ENCODE measurements around the gene PRDX2. TPM values are rescaled to one million over a fixed set of nuclear protein-coding genes. Genes with fewer than 3 reads are reported as not detected.

PRDX2 gene
- total and polyA plus RNA-seq, 2 donors (not counting 3 experiments of a cell fraction or from before 2014, with no cell fraction given): 247 to 492 TPM

GRCh38 chr19:12815088-12815487, 13.5 kb upstream of the PRDX2 start:
- CTCF ChIA-PET: interaction anchor here (1.4 to 7.0 kb wide), 2 partner anchors 32 to 55 kb away, joined by 5 to 30 read pairs; no protein-coding TSS in a partner anchor
- H3K4me2 ChIP-seq (ENCODE audit: insufficient read depth, low read length): no peak overlapping the region
- H4K20me1 ChIP-seq (replicated peaks; ENCODE audit: control insufficient read depth, extremely low read depth, insufficient read depth, low read length): no peaks in the 10 kb centered on the region
- H3K36me3 ChIP-seq (ENCODE audit: control insufficient read depth in 2 of 2, extremely low read depth in 1 of 2, insufficient read depth in 2 of 2, low read length in 2 of 2): no peaks in the 10 kb centered on the region
- BruUV-seq (replicated peaks): no TSS peak
- intact Hi-C loops (cut with micrococcal nuclease) (no loop called here), dilution Hi-C loops (cut with MboI; ENCODE audit: extremely low pct_ligation_motif_present, low sequenced_read_pairs) (no loop called here)
- H3K27ac ChIP-seq (ENCODE audit: insufficient read depth, low read depth, low read length): no peak overlapping the region
- DNase-seq (ENCODE audit: low read depth, low spot score): no peak
- H3K27me3 ChIP-seq (ENCODE audit: control insufficient read depth in 2 of 2, insufficient read depth in 2 of 2, low read length in 2 of 2): no peaks in the 10 kb centered on the region
- H3K9ac ChIP-seq (replicated peaks; ENCODE audit: extremely low read depth, insufficient read depth, low read length): no peak overlapping the region
- no peaks in the 10 kb centered on the region for H3K4me1 ChIP-seq (ENCODE audit: control insufficient read depth, extremely low read depth, insufficient read depth, low read length)
- no peaks in the 10 kb centered on the region for H3K9me1 ChIP-seq (replicated peaks; ENCODE audit: control insufficient read depth, extremely low read depth, insufficient read depth, low read length)
- no peak overlapping the region for H3K4me3 ChIP-seq (replicated peaks in 1 of 3; ENCODE audit: insufficient read depth in 1 of 3, low read depth in 1 of 3, low read length in 3 of 3)
- POLR2A ChIA-PET: no interaction called here
- FAIRE-seq: no peak
- no peak overlapping the region for H2AFZ ChIP-seq (ENCODE audit: low read depth, low read length)
- H3K79me2 ChIP-seq (ENCODE audit: control insufficient read depth, insufficient read depth, low read length): no peaks in the 10 kb centered on the region
- TF ChIP-seq MAX (IDR thresholded peaks at IDR 0.05; ENCODE audit: insufficient read depth, insufficient read length) (no peak), JUN (IDR thresholded peaks at IDR 0.05; ENCODE audit: borderline replicate concordance, insufficient read depth, insufficient read length, low read depth) (no peak), POLR2AphosphoS5 (IDR thresholded peaks at IDR 0.05; ENCODE audit: insufficient read depth, low read depth, low read length) (no peak), GATA2 (IDR thresholded peaks at IDR 0.05; ENCODE audit: insufficient read depth, insufficient read length, low read depth, low read length) (no peak), EZH2 (IDR thresholded peaks at IDR 0.05; ENCODE audit: borderline replicate concordance, low read depth, low read length, severe bottlenecking) (no peak), POLR2A (IDR thresholded peaks at IDR 0.05; ENCODE audit: low read depth, low read length) (no peak), FOS (IDR thresholded peaks at IDR 0.05; ENCODE audit: borderline replicate concordance, insufficient read depth, low read length) (no peak), MYC (IDR thresholded peaks at IDR 0.05; ENCODE audit: low read depth, low read length) (no peak)
- TF ChIP-seq, protein P1, sequence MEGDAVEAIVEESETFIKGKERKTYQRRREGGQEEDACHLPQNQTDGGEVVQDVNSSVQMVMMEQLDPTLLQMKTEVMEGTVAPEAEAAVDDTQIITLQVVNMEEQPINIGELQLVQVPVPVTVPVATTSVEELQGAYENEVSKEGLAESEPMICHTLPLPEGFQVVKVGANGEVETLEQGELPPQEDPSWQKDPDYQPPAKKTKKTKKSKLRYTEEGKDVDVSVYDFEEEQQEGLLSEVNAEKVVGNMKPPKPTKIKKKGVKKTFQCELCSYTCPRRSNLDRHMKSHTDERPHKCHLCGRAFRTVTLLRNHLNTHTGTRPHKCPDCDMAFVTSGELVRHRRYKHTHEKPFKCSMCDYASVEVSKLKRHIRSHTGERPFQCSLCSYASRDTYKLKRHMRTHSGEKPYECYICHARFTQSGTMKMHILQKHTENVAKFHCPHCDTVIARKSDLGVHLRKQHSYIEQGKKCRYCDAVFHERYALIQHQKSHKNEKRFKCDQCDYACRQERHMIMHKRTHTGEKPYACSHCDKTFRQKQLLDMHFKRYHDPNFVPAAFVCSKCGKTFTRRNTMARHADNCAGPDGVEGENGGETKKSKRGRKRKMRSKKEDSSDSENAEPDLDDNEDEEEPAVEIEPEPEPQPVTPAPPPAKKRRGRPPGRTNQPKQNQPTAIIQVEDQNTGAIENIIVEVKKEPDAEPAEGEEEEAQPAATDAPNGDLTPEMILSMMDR (IDR thresholded peaks at IDR 0.05; ENCODE audit: extremely low read depth in 1 of 2, insufficient read depth in 1 of 2, low read depth in 1 of 2, low read length in 2 of 2): no peak
- no peaks in the 10 kb centered on the region for H3K9me3 ChIP-seq (replicated peaks; ENCODE audit: control insufficient read depth, insufficient read depth, low read length)

All from endothelial cell of umbilical vein (primary cell).